GM23248 (cell line): ENCODE data around the gene IL19. TPM values are rescaled to one million over a fixed set of nuclear protein-coding genes. Genes with fewer than 3 reads are reported as not detected.

Experiments
- DNase-seq: peaks from one replicate; pipeline ENCODE4 v3.0.0-alpha.2; 2015
- H2AFZ ChIP-seq: fragments of 200-600 bp; sonication (generic); 2 replicates; pipeline ENCODE4 v1.6.1; 2016; ENCODE audit warnings: antibody characterized with exemption
- H3F3A ChIP-seq: fragments of 200-600 bp; sonication (generic); 2 replicates; pipeline ENCODE4 v1.6.1; 2016; ENCODE audit warnings: mild to moderate bottlenecking, antibody characterized with exemption, mixed run types; ENCODE audit not compliant: insufficient read depth
- H3K27ac ChIP-seq: fragments of 200-600 bp; sonication (generic); 2 replicates; pipeline ENCODE4 v1.5.1; 2016; ENCODE audit warnings: mild to moderate bottlenecking
- H3K27me3 ChIP-seq: fragments of 200-600 bp; sonication (generic); replicated peaks from 2 replicates; pipeline ENCODE4 v1.6.1; 2016; ENCODE audit warnings: mild to moderate bottlenecking; ENCODE audit not compliant: insufficient read depth
- H3K36me3 ChIP-seq: fragments of 200-600 bp; sonication (generic); 2 replicates; pipeline ENCODE4 v1.6.1; 2016; ENCODE audit warnings: low read depth, mild to moderate bottlenecking
- H3K4me1 ChIP-seq: fragments of 200-600 bp; sonication (generic); 2 replicates; pipeline ENCODE4 v1.6.1; 2016; ENCODE audit warnings: mild to moderate bottlenecking; ENCODE audit not compliant: insufficient read depth
- H3K4me2 ChIP-seq: fragments of 200-600 bp; sonication (generic); one replicate; pipeline ENCODE4 v1.6.1; 2016; ENCODE audit warnings: mild to moderate bottlenecking; ENCODE audit not compliant: unreplicated experiment
- H3K4me3 ChIP-seq: fragments of 200-600 bp; sonication (generic); 2 replicates; pipeline ENCODE4 v1.5.1; 2016; ENCODE audit warnings: mild to moderate bottlenecking
- H3K79me2 ChIP-seq: fragments of 200-600 bp; sonication (generic); 2 replicates; pipeline ENCODE4 v1.6.1; 2016; ENCODE audit warnings: mild to moderate bottlenecking; ENCODE audit not compliant: insufficient read depth
- H3K9ac ChIP-seq: fragments of 200-600 bp; sonication (generic); 2 replicates; pipeline ENCODE4 v1.6.1; 2016; ENCODE audit warnings: mild to moderate bottlenecking
- H3K9me2 ChIP-seq: fragments of 200-600 bp; sonication (generic); 2 replicates; pipeline ENCODE4 v1.6.1; 2016; ENCODE audit warnings: mixed run types, mild to moderate bottlenecking, moderate library complexity; ENCODE audit not compliant: insufficient read depth
- H3K9me3 ChIP-seq: fragments of 200-600 bp; sonication (generic); one replicate; pipeline ENCODE4 v1.6.1; 2017; ENCODE audit warnings: low read depth
- H4K20me1 ChIP-seq: fragments of 200-600 bp; sonication (generic); 2 replicates; pipeline ENCODE4 v1.6.0; 2016; ENCODE audit not compliant: insufficient read depth
- EZH2 ChIP-seq: fragments of 200-600 bp; sonication (generic); IDR thresholded peaks from 2 replicates; pipeline ENCODE4 v1.6.1; 2018; ENCODE audit warnings: antibody characterized with exemption, mild to moderate bottlenecking; ENCODE audit not compliant: insufficient read depth, poor library complexity, severe bottlenecking
- EZH2phosphoT487 ChIP-seq: fragments of 200-600 bp; sonication (generic); IDR thresholded peaks from 2 replicates; pipeline ENCODE4 v1.6.1; 2018; ENCODE audit warnings: antibody characterized with exemption, moderate library complexity, mild to moderate bottlenecking, low read depth; ENCODE audit not compliant: insufficient read depth
- WGBS, 2 experiments: methylation state at CpG; one replicate each; pipeline ENCODE4 v1.1.6; 2015 to 2017; ENCODE audit warnings: low lambda C conversion rate in 2 of 2, low coverage in 1 of 2; ENCODE audit errors: missing lambda C conversion rate in 2 of 2; 5-methylcytosine and 5-hydroxymethylcytosine counted together
- in situ Hi-C: fragments of 300-500 bp; cut with MboI; formaldehyde crosslinking; loops from 2 replicates; pipeline ENCODE4 v1.15.0; 2020
- polyA plus RNA-seq: library from polyadenylated mRNA; unstranded; fragments of >200 nt; fragmentation: Nextera tagmentation; extraction: Ambion mirVana; gene quantifications from 2 replicates; pipeline ENCODE4 v1.2.1, GENCODE V29; 2016
- total RNA-seq: library from RNA; depleted of rRNA; stranded (reverse); fragments of >200 nt; shearing (Covaris generic); gene quantifications from 2 replicates; pipeline ENCODE4 v1.2.3, GENCODE V29; 2014

Gene IL19
- total and polyA plus RNA-seq, 2 experiments from 2014 or later, result not detected

DNA sequence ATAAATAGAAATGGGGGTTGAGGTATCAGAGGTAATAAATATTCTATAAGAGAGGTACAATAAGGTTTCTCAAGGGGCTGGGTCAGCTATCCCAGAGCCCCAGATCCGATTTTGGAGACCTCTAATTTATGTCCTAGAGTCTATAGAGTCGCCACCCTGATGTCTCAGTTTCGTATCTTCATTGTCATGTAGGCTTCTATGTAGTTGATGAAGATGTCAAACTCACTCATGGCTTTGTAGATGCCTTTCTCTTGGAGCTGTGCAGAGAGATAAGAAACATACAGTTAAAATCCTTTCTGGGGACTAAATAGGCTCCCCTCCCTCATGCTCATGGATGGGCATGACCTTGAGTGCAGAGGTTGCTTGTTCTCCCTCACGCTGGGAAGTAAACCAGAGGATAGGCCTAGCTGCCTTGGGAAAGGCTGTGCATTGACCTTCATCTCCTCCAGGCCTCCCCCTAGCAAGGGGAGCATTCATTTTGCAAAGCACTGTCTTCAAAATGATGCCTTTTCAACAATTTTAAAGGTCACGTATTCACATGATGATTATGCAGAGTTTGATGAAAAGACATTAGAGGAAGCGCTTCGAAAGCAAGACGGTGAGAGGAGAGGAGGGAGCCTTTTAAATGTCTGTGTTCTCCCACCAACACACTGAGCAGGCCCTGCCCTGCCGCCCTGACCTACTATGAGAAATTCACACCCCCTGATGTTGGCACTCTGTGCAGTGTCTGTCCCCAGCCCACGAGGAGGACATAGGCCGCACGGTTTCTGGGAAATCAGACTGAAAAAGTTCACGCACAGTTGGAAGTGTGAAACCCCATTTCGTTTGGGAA, 1.9 kb upstream of the IL19 start:
- 75 to 79% methylated on average over 14 of the region's 14 CpGs for WGBS, 2 experiments
- no peak overlapping the region for H3K4me3 ChIP-seq
- in situ Hi-C loops, result no loop called here

DNA sequence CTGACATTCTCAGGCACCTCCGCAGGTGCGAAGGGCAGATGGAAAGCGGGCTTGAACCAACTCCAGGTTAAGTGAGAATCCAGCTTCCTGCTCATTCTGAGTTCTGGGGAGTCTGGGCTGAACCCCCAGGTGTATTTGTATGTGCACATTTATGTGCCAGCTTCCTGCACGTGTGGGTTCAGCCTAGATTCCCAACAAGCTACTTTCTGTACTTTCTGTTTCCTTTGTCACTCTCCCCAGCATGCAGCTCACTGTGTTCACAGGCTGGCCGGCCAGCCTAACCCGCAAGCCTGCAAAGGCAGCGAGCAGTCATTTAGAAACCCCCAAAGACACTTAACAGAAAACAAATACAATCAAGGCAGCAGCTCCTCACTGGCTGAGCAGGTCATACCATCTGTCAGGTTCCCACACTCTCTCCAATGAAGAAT, 1.3 kb upstream of the IL19 start:
- Histone ChIP-seq H3K9me3 (no peaks in the 10 kb centered on the region), H3K9ac (no peak overlapping the region), H2AFZ (no peak overlapping the region), H3K27me3 (no peaks in the 10 kb centered on the region), H3K27ac (no peak overlapping the region), H3K4me2 (no peak overlapping the region), H3F3A (no peaks in the 10 kb centered on the region), H3K4me1 (0 out of 2 replicates have a peak, but pooled peaks cover 17% of the 10 kb centered on the region), H3K4me3 (no peak overlapping the region), H3K79me2 (no peaks in the 10 kb centered on the region), H4K20me1 (no peaks in the 10 kb centered on the region), H3K36me3 (no peaks in the 10 kb centered on the region), H3K9me2 (no peaks in the 10 kb centered on the region)
- DNase-seq, result no peak
- in situ Hi-C loops, result no loop called here
- TF ChIP-seq EZH2 (no peak), EZH2phosphoT487 (no peak)
- WGBS, 2 experiments, result 79 to 85% methylated on average over 7 of the region's 7 CpGs

More for the DNA sequence above, 1.9 kb upstream of the IL19 start:
- Histone ChIP-seq H2AFZ (no peak overlapping the region), H3K4me1 (0 out of 2 replicates have a peak, but pooled peaks cover 17% of the 10 kb centered on the region), H3K4me2 (no peak overlapping the region), H3K27ac (no peak overlapping the region), H3K9me3 (no peaks in the 10 kb centered on the region), H3K79me2 (no peaks in the 10 kb centered on the region), H4K20me1 (no peaks in the 10 kb centered on the region), H3K27me3 (no peaks in the 10 kb centered on the region), H3K36me3 (no peaks in the 10 kb centered on the region), H3K9ac (no peak overlapping the region), H3K9me2 (no peaks in the 10 kb centered on the region), H3F3A (no peaks in the 10 kb centered on the region)
- TF ChIP-seq EZH2phosphoT487 (no peak), EZH2 (no peak)
- no peak for DNase-seq

GRCh38 chr1:206771338-206771692, 742 bp downstream of the IL19 start:
- TF ChIP-seq EZH2phosphoT487, result no peak
- no peak for TF ChIP-seq EZH2
- Histone ChIP-seq H2AFZ (no peak overlapping the region), H3K36me3 (no peaks in the 10 kb centered on the region), H3K79me2 (no peaks in the 10 kb centered on the region), H3K9ac (no peak overlapping the region), H4K20me1 (no peaks in the 10 kb centered on the region), H3K27ac (no peak overlapping the region), H3K4me1 (0 out of 2 replicates have a peak, but pooled peaks cover 14% of the 10 kb centered on the region), H3K9me3 (no peaks in the 10 kb centered on the region), H3K4me3 (no peak overlapping the region), H3K27me3 (no peaks in the 10 kb centered on the region), H3F3A (no peaks in the 10 kb centered on the region), H3K4me2 (no peak overlapping the region), H3K9me2 (no peaks in the 10 kb centered on the region)
- in situ Hi-C loops, result no loop called here
- DNase-seq, result no peak
- 66 to 68% methylated on average over 4 of the region's 4 CpGs for WGBS, 2 experiments

GRCh38 chr1:206772243-206772937, 1.8 kb downstream of the IL19 start, which contains the start of gene IL10:
Gene IL10 (minus strand): TSS chr1:206772494. CDS start chr1:206772435, 59 bp downstream.
- Histone ChIP-seq H3K4me2 (no peak within 1 kb of the TSS), H3K27ac (no peak within 1 kb of the TSS), H4K20me1 (no peaks in the 10 kb centered on the region), H3K4me1 (0 out of 2 replicates have a peak, but pooled peaks cover 10% of the 10 kb centered on the region), H3K4me3 (no peak within 1 kb of the TSS), H3K27me3 (no peaks in the 10 kb centered on the region), H3K9me2 (no peaks in the 10 kb centered on the region), H3K9ac (no peak within 1 kb of the TSS), H3K36me3 (no peaks in the 10 kb centered on the region), H3F3A (no peaks in the 10 kb centered on the region), H3K9me3 (no peaks in the 10 kb centered on the region), H3K79me2 (no peaks in the 10 kb centered on the region), H2AFZ (no peak within 1 kb of the TSS)
- in situ Hi-C loops, result no loop called here
- DNase-seq, result no peak
- TF ChIP-seq EZH2phosphoT487, result no peak
- TF ChIP-seq EZH2, result no peak
- WGBS, 2 experiments, result 81 to 88% methylated on average over 8 of the region's 8 CpGs
